LNCAP (cell line): ENCODE data around the gene UBE2G2.

Experiments used
- CTCF ChIP-seq: fragments of 450-650 bp; IDR thresholded peaks from 2 replicates; pipeline ENCODE4 v1.5.1; 2017; ENCODE audit warnings: mild to moderate bottlenecking

Gene UBE2G2

GRCh38 chr21:44834231-44834950 is 32.8 kb upstream of the UBE2G2 start:
- no peak for TF ChIP-seq CTCF

GRCh38 chr21:44833663-44834062 is 32.0 kb upstream of the UBE2G2 start:
- no peak for TF ChIP-seq CTCF

GRCh38 chr21:44831227-44831860 is 29.7 kb upstream of the UBE2G2 start:
- TF ChIP-seq CTCF = no peak

GRCh38 chr21:44829507-44830092 is 28.0 kb upstream of the UBE2G2 start:
- TF ChIP-seq CTCF = no peak

- TF ChIP-seq CTCF = no peak
These were observed 26.9 kb upstream of the UBE2G2 start for GRCh38 chr21:44828362-44829056.

- TF ChIP-seq CTCF = no peak
These were observed 21.6 kb upstream of the UBE2G2 start for GRCh38 chr21:44823179-44823660.

- TF ChIP-seq CTCF = no peak
These were observed 21.0 kb upstream of the UBE2G2 start for GRCh38 chr21:44822484-44823178.
